GM18499 (cell line): ENCODE data around the gene HDGFL3.
"Not testable (repeated sequence)": the region's sequence is repeated elsewhere in the genome, so short reads cannot be mapped to it uniquely, and the experiment has no call there.

ENCODE experiments used
- ATAC-seq: cut with Tn5 transposase; IDR thresholded peaks from one replicate; pipeline ENCODE4 v1.9.1; 2021; ENCODE audit warnings: moderate number of reproducible peaks; ENCODE audit not compliant: insufficient read depth, unreplicated experiment

Gene HDGFL3

GRCh38 chr15:83142151-83142550 lies 65.5 kb downstream of the HDGFL3 start:
- ATAC-seq: not testable (repeated sequence)

GRCh38 chr15:83132861-83133523 lies 74.6 kb downstream of the HDGFL3 start:
- no peak for ATAC-seq

- no peak for ATAC-seq
These were observed 77.8 kb downstream of the HDGFL3 start for GRCh38 chr15:83129791-83130190.

- ATAC-seq: no peak
These were observed 80.0 kb downstream of the HDGFL3 start for GRCh38 chr15:83127547-83128150.

- no peak for ATAC-seq
These were observed 84.1 kb downstream of the HDGFL3 start for GRCh38 chr15:83123529-83123928.

GRCh38 chr15:83119968-83120581 lies 87.5 kb downstream of the HDGFL3 start:
- ATAC-seq: no peak

GRCh38 chr15:83118968-83119367 lies 88.7 kb downstream of the HDGFL3 start:
- no peak for ATAC-seq

- ATAC-seq: no peak
These were observed 89.3 kb downstream of the HDGFL3 start for GRCh38 chr15:83118291-83118827.

- ATAC-seq: peak; percentile 67
These were observed 91.6 kb downstream of the HDGFL3 start for GRCh38 chr15:83115831-83116565.

GRCh38 chr15:83115410-83115809 lies 92.2 kb downstream of the HDGFL3 start:
- ATAC-seq: no peak

- no peak for ATAC-seq
These were observed 92.8 kb downstream of the HDGFL3 start for GRCh38 chr15:83114856-83115255.

GRCh38 chr15:83113881-83114674 lies 93.5 kb downstream of the HDGFL3 start:
- no peak for ATAC-seq

- ATAC-seq: no peak
These were observed 94.7 kb downstream of the HDGFL3 start for GRCh38 chr15:83112956-83113299.

- no peak for ATAC-seq
These were observed 95.2 kb downstream of the HDGFL3 start for GRCh38 chr15:83112233-83112955.

GRCh38 chr15:83111149-83111548 lies 96.5 kb downstream of the HDGFL3 start:
- no peak for ATAC-seq

GRCh38 chr15:83110381-83110780 lies 97.2 kb downstream of the HDGFL3 start:
- no peak for ATAC-seq

GRCh38 chr15:83109532-83109931 lies 98.1 kb downstream of the HDGFL3 start:
- no peak for ATAC-seq

GRCh38 chr15:83108266-83109219 lies 99.1 kb downstream of the HDGFL3 start:
- ATAC-seq: no peak

GRCh38 chr15:83107841-83108181 lies 99.8 kb downstream of the HDGFL3 start:
- ATAC-seq: no peak
